Skeletal muscle tissue (tissue), 4 donors: ENCODE measurements around the gene NAP1L4. TPM values are rescaled to one million over a fixed set of nuclear protein-coding genes. Genes with fewer than 3 reads are reported as not detected.

Experiments used
- H3K27ac ChIP-seq: one replicate; pipeline ENCODE4 v1.7.0; 2013; ENCODE audit warnings: mild to moderate bottlenecking, low read depth, low read length, inconsistent platforms
- H3K27me3 ChIP-seq, 3 donors: one replicate each; pipeline ENCODE4 v1.7.0; 2013; ENCODE audit warnings: low read length in 3 of 3; ENCODE audit not compliant: control insufficient read depth in 3 of 3, insufficient read depth in 3 of 3
- H3K36me3 ChIP-seq, 3 donors: one replicate each; pipeline ENCODE4 v1.7.0; 2013; ENCODE audit warnings: low read length in 3 of 3; ENCODE audit not compliant: control insufficient read depth in 3 of 3, insufficient read depth in 3 of 3
- H3K4me1 ChIP-seq, 3 donors: one replicate each; pipeline ENCODE4 v1.7.0; 2013; ENCODE audit warnings: low read length in 3 of 3, mild to moderate bottlenecking in 3 of 3; ENCODE audit not compliant: control insufficient read depth in 3 of 3, insufficient read depth in 3 of 3
- H3K4me3 ChIP-seq, 3 donors: one replicate each; pipeline ENCODE4 v1.7.0; 2013; ENCODE audit warnings: low read length in 3 of 3
- H3K9ac ChIP-seq, 3 donors: one replicate each; pipeline ENCODE4 v1.7.0; 2013; ENCODE audit warnings: low read length in 3 of 3, mild to moderate bottlenecking in 3 of 3, moderate library complexity in 2 of 3, low read depth in 1 of 3
- H3K9me3 ChIP-seq, 3 donors: one replicate each; pipeline ENCODE4 v1.7.0; 2013; ENCODE audit warnings: low read length in 3 of 3; ENCODE audit not compliant: control insufficient read depth in 3 of 3
- total RNA-seq: library from RNA; depleted of rRNA; stranded (reverse); fragments of >200 nt; gene quantifications from one replicate; pipeline ENCODE4 v1.2.3, GENCODE V29; 2014
- donor health status: Osteomylitis.

The NAP1L4 gene
- total RNA-seq, 1 donor from 2014 or later = 148 TPM

GRCh38 chr11:2968341-2968900 is 23.7 kb downstream of the NAP1L4 start:
- H3K4me3 ChIP-seq = no peak overlapping the region
- no peaks in the 10 kb centered on the region for H3K4me1 ChIP-seq
- no peaks in the 10 kb centered on the region for H3K27me3 ChIP-seq
- no peak overlapping the region for H3K9ac ChIP-seq
- H3K9me3 ChIP-seq = no peaks in the 10 kb centered on the region
- peaks cover 61 to 85% (median 79%) of the 10 kb centered on the region in 3 donors for H3K36me3 ChIP-seq
- H3K27ac ChIP-seq = no peak overlapping the region

DNA sequence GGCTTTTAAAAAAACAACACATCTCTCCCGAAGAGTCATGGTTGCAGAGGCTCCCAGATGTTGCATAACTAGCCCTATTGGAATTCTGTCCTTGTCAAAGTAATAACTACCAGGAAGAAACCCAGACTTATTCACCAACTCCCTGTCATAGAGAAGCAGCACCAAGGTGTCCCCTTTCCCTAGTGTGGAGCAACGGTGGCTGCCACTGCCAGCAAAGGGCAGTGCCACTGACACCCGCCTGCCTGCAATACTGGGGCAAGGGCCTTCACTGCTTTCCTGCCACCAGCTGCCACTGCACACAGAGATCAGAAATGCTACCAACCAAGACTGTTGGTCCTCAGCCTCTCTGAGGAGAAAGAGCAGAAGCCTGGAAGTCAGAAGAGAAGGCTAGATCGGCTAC is 27.3 kb downstream of the NAP1L4 start:
- Histone ChIP-seq H3K36me3 (peaks cover 54 to 72% (median 72%) of the 10 kb centered on the region in 3 donors), H3K4me3 (no peak overlapping the region), H3K27ac (no peak overlapping the region), H3K4me1 (no peaks in the 10 kb centered on the region), H3K9ac (no peak overlapping the region), H3K27me3 (no peaks in the 10 kb centered on the region), H3K9me3 (no peaks in the 10 kb centered on the region)

- Histone ChIP-seq H3K9me3 (no peaks in the 10 kb centered on the region), H3K27ac (no peak overlapping the region), H3K27me3 (no peaks in the 10 kb centered on the region), H3K4me1 (no peaks in the 10 kb centered on the region), H3K9ac (no peak overlapping the region), H3K36me3 (peaks cover 51 to 72% (median 70%) of the 10 kb centered on the region in 3 donors), H3K4me3 (no peak overlapping the region)
Measured at GRCh38 chr11:2963761-2964160, 28.4 kb downstream of the NAP1L4 start.

DNA sequence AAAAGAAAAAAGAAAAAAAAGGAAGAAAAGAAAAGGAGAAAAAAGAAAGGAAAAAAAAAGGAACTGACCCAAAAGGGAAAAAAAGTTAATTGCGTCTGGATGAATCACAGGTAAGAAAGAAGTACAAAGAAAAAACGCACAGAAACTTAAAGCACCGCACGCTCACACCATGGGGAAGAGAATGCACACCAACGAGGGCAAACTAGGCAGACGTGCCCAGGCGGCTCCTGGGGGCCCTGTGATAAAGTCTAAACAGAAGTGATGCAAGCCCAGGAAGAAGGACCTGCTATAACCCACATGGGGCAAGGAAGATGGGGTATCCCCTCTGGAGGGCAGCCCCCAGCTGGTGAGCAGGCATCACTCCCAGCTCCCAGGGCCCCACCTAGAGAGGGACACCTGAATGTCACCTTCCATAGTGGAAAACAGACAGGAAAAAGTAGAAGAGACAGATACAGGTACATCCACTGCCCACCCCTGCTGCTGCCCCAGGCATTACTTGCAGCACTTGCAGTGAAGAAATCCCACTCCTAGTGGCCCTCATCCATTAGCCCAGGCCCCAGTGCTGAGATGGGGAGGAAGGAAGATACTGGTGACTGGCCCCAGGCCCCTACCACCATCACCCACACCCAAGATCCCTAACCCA is 28.9 kb downstream of the NAP1L4 start:
- peaks cover 51 to 72% (median 70%) of the 10 kb centered on the region in 3 donors for H3K36me3 ChIP-seq
- H3K9me3 ChIP-seq = no peaks in the 10 kb centered on the region
- H3K27ac ChIP-seq = no peak overlapping the region

DNA sequence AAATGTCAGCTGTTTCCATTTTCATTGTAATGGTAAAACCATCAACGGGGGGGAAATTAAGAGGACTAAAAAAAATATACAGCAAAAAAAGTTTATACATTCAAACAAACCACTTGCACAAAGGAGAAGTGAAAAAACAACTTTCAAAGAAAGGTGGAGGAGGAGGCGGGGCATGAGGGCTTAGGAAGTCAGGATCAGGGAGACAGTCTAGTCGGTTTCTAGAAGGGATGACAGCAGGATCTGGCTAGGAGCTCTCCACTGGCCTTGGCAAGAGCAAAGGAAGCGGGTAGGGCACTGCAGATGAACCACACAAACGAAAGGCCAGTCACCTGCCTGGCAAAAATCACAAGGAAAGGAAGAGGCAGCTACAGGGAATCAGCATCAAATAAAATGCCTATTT is 31.0 kb downstream of the NAP1L4 start:
- Histone ChIP-seq H3K9ac (no peak overlapping the region), H3K4me1 (no peaks in the 10 kb centered on the region), H3K36me3 (peaks cover 52 to 75% (median 69%) of the 10 kb centered on the region in 3 donors), H3K4me3 (no peak overlapping the region), H3K27me3 (no peaks in the 10 kb centered on the region), H3K27ac (no peak overlapping the region), H3K9me3 (no peaks in the 10 kb centered on the region)

More for the DNA sequence above, 28.9 kb downstream of the NAP1L4 start:
- H3K27me3 ChIP-seq = no peaks in the 10 kb centered on the region
- H3K4me1 ChIP-seq = no peaks in the 10 kb centered on the region
- H3K4me3 ChIP-seq = no peak overlapping the region
- H3K9ac ChIP-seq = no peak overlapping the region

- H3K36me3 ChIP-seq = peaks cover 53 to 79% (median 66%) of the 10 kb centered on the region in 3 donors
- H3K27me3 ChIP-seq = no peaks in the 10 kb centered on the region
- no peak overlapping the region for H3K27ac ChIP-seq
- no peaks in the 10 kb centered on the region for H3K9me3 ChIP-seq
- no peak overlapping the region for H3K9ac ChIP-seq
- H3K4me1 ChIP-seq = no peaks in the 10 kb centered on the region
- H3K4me3 ChIP-seq = no peak overlapping the region
Measured at GRCh38 chr11:2960139-2960538, 32.0 kb downstream of the NAP1L4 start.

DNA sequence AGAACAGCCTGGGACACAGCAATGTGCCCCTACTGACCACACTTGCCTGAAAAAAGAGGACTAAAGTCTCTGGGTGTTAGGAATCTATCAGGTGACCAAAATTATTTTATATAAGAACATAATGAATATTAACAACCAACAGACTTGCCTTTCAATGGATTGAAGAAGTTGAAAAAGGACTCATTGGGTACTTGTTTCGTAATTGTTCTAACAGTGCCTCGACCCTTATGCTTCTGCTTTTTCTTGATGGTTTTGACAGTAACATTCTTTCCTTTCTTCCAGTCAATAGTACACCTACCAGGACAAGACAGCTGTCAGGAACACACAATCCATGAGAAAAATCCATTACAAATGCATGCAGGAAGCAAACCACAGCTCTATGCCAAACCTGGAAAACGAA is 33.9 kb downstream of the NAP1L4 start:
- Histone ChIP-seq H3K27ac (no peak overlapping the region), H3K9ac (no peak overlapping the region), H3K4me3 (no peak overlapping the region), H3K27me3 (no peaks in the 10 kb centered on the region), H3K4me1 (no peaks in the 10 kb centered on the region), H3K36me3 (peaks cover 49 to 80% (median 68%) of the 10 kb centered on the region in 3 donors), H3K9me3 (no peaks in the 10 kb centered on the region)

DNA sequence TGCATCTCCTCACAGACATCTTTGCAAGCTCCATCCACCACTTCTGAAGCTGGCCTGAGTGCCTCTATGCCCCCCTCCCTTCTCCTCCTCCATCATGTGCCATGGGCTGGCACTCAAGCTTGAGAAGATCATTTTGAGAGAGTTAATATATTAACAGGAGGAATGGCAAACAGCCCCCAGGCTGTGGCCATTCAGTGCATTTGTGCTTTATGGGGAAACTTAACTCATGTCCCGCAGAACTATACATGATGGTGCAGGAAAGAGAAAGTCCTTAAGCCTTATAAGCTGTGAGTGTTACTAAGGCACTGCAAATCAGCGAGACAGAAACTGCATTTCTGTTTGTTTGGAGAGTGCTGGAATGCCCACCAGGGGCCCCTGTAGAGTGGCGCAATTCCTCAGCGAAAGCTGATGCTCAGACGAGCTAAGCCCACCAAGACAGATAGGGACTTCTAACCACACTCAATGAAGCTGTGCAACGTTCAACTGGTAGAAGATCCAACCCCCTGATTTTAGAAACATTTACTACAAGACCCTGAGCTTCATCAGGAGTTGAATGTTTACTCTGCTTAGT is 36.1 kb downstream of the NAP1L4 start:
- Histone ChIP-seq H3K36me3 (peaks cover 61 to 90% (median 84%) of the 10 kb centered on the region in 3 donors), H3K4me1 (no peaks in the 10 kb centered on the region), H3K9me3 (no peaks in the 10 kb centered on the region)

DNA sequence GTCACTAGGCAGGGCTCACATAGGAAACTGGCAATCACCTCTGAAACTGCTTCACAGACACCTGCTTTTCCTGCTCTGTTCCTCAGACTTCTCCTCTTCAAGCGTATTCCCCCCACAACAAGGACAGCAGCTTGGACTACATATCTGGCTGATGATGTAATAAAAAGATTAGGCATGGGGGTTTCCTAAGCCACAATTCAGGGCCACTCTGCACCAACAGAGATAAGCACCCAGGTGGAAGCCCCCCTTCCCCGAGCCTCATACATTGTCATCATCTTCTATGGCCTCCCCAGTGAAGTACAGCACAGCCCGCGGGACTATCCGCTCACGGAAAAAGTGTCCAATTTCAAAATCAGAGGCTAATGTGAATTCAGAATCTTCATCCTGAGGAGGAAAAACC is 37.9 kb downstream of the NAP1L4 start:
- H3K36me3 ChIP-seq = peaks cover 66 to 95% (median 89%) of the 10 kb centered on the region in 3 donors
- H3K27me3 ChIP-seq = no peaks in the 10 kb centered on the region
- H3K4me1 ChIP-seq = no peaks in the 10 kb centered on the region
- no peak overlapping the region for H3K9ac ChIP-seq
- no peak overlapping the region for H3K27ac ChIP-seq
- no peaks in the 10 kb centered on the region for H3K9me3 ChIP-seq
- no peak overlapping the region for H3K4me3 ChIP-seq

More for the DNA sequence above, 36.1 kb downstream of the NAP1L4 start:
- no peaks in the 10 kb centered on the region for H3K27me3 ChIP-seq
- no peak overlapping the region for H3K27ac ChIP-seq
- no peak overlapping the region for H3K4me3 ChIP-seq
- H3K9ac ChIP-seq = no peak overlapping the region

DNA sequence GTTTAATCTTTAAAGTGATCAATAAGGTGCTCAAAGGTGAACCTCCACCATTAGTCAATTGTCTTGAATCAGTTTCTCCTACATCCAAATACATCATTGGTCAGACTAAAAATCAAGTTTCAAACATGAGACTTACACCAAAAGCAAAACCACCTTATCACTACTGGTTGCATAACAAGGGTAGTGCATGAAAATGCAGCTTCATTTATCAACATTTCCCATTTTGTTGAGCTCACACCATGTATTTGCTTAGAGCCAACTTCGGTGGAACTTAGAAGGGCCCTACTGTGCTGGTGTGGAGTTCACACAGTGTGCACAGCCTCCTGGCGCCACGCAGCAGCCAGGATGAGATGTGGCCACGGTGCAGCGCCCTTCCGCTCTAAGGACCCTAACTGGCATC is 39.8 kb downstream of the NAP1L4 start:
- no peak overlapping the region for H3K27ac ChIP-seq
- H3K9ac ChIP-seq = no peak overlapping the region
- H3K9me3 ChIP-seq = no peaks in the 10 kb centered on the region
- no peaks in the 10 kb centered on the region for H3K4me1 ChIP-seq
- H3K27me3 ChIP-seq = no peaks in the 10 kb centered on the region
- H3K36me3 ChIP-seq = peaks cover 68 to 89% (median 87%) of the 10 kb centered on the region in 3 donors
- no peak overlapping the region for H3K4me3 ChIP-seq
